GM21723 (cell line): Measurements from ENCODE around the gene TXNRD3.

Experiments used
- ATAC-seq: cut with Tn5 transposase; IDR thresholded peaks from one replicate; pipeline ENCODE4 v1.9.1; 2021; ENCODE audit warnings: mild to moderate bottlenecking, moderate library complexity; ENCODE audit not compliant: unreplicated experiment

Gene TXNRD3

GRCh38 chr3:126672741-126673140 lies 17.8 kb upstream of the TXNRD3 start:
- ATAC-seq: no peak

- no peak for ATAC-seq
These were observed 17.4 kb upstream of the TXNRD3 start for GRCh38 chr3:126672340-126672739.

- no peak for ATAC-seq
These were observed 16.6 kb upstream of the TXNRD3 start for GRCh38 chr3:126671521-126671920.

GRCh38 chr3:126668450-126669401 lies 13.8 kb upstream of the TXNRD3 start:
- no peak for ATAC-seq

GRCh38 chr3:126667631-126668449 lies 12.9 kb upstream of the TXNRD3 start:
- no peak for ATAC-seq

GRCh38 chr3:126666658-126667528 lies 12.0 kb upstream of the TXNRD3 start:
- no peak for ATAC-seq

GRCh38 chr3:126665959-126666657 lies 11.2 kb upstream of the TXNRD3 start:
- no peak for ATAC-seq

GRCh38 chr3:126665221-126665936 lies 10.5 kb upstream of the TXNRD3 start:
- ATAC-seq: no peak

GRCh38 chr3:126664591-126665214 lies 9.8 kb upstream of the TXNRD3 start:
- no peak for ATAC-seq

GRCh38 chr3:126663750-126664149 lies 8.8 kb upstream of the TXNRD3 start:
- no peak for ATAC-seq

GRCh38 chr3:126663257-126663656 lies 8.3 kb upstream of the TXNRD3 start:
- no peak for ATAC-seq

GRCh38 chr3:126661532-126662364 lies 6.8 kb upstream of the TXNRD3 start:
- ATAC-seq: no peak

GRCh38 chr3:126659915-126660886 lies 5.3 kb upstream of the TXNRD3 start:
- ATAC-seq: no peak

- no peak for ATAC-seq
These were observed 3.7 kb upstream of the TXNRD3 start for GRCh38 chr3:126658584-126658983.

- ATAC-seq: no peak
These were observed 3.0 kb upstream of the TXNRD3 start for GRCh38 chr3:126657901-126658300.

GRCh38 chr3:126656371-126657134 lies 1.6 kb upstream of the TXNRD3 start:
- ATAC-seq: no peak
